ENCODE data around the gene LRP1. TPM values are rescaled to one million over a fixed set of nuclear protein-coding genes. Genes with fewer than 3 reads are reported as not detected.

The LRP1 gene
- total RNA-seq, 2 experiments from 2014 or later: 6.6 to 8.5 TPM

GRCh38 chr12:57202321-57202720 is 74.0 kb downstream of the LRP1 start:
- ATAC-seq (ENCODE audit: poor library complexity) (no peak), DNase-seq (no peak)
- no peak overlapping the region for H3K27ac Mint-ChIP-seq
- H3K4me3 Mint-ChIP-seq: no peak overlapping the region
- peaks cover 15% of the 10 kb centered on the region for H3K36me3 Mint-ChIP-seq (ENCODE audit: low read depth)
- Histone ChIP-seq H3K27me3 (ENCODE audit: control insufficient read depth in 1 of 2, insufficient read depth in 2 of 2, low read length in 2 of 2) (no peaks in the 10 kb centered on the region), H3K4me1 (ENCODE audit: insufficient read depth, low read length) (no peaks in the 10 kb centered on the region), H3K27ac (ENCODE audit: low read depth in 1 of 2, low read length in 2 of 2) (no peak overlapping the region), H3K4me3 (ENCODE audit: low read length) (no peak overlapping the region), H3K9me3 (ENCODE audit: control insufficient read depth in 1 of 2, insufficient read depth in 1 of 2, low read length in 2 of 2) (no peaks in the 10 kb centered on the region), H3K36me3 (ENCODE audit: insufficient read depth, low read length) (peaks cover 3% of the 10 kb centered on the region)
- ChIA-PET POLR2A (no interaction called here), CTCF (no interaction called here)
- intact Hi-C loops (cut with DNase I, micrococcal nuclease): no loop called here
- TF ChIP-seq, protein P1, sequence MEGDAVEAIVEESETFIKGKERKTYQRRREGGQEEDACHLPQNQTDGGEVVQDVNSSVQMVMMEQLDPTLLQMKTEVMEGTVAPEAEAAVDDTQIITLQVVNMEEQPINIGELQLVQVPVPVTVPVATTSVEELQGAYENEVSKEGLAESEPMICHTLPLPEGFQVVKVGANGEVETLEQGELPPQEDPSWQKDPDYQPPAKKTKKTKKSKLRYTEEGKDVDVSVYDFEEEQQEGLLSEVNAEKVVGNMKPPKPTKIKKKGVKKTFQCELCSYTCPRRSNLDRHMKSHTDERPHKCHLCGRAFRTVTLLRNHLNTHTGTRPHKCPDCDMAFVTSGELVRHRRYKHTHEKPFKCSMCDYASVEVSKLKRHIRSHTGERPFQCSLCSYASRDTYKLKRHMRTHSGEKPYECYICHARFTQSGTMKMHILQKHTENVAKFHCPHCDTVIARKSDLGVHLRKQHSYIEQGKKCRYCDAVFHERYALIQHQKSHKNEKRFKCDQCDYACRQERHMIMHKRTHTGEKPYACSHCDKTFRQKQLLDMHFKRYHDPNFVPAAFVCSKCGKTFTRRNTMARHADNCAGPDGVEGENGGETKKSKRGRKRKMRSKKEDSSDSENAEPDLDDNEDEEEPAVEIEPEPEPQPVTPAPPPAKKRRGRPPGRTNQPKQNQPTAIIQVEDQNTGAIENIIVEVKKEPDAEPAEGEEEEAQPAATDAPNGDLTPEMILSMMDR (IDR thresholded peaks at IDR 0.05): no peak
- no peaks in the 10 kb centered on the region for H3K27me3 Mint-ChIP-seq
- H3K9me3 Mint-ChIP-seq: no peaks in the 10 kb centered on the region
- no peaks in the 10 kb centered on the region for H3K4me1 Mint-ChIP-seq (ENCODE audit: low read depth)

DNA sequence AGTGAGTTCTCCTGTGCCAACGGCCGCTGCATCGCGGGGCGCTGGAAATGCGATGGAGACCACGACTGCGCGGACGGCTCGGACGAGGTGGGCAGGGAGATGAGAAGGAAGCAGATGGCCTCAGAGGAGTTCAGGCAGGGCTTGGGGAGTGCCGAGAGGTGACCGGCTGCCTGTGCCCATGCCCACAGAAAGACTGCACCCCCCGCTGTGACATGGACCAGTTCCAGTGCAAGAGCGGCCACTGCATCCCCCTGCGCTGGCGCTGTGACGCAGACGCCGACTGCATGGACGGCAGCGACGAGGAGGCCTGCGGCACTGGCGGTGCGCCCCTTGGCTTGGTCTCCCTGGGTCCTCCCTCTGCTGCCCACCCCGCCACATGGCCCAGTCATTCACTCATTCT is 74.9 kb downstream of the LRP1 start:
- Histone ChIP-seq H3K27me3 (ENCODE audit: control insufficient read depth in 1 of 2, insufficient read depth in 2 of 2, low read length in 2 of 2) (no peaks in the 10 kb centered on the region), H3K27ac (ENCODE audit: low read depth in 1 of 2, low read length in 2 of 2) (no peak overlapping the region), H3K4me1 (ENCODE audit: insufficient read depth, low read length) (no peaks in the 10 kb centered on the region), H3K4me3 (ENCODE audit: low read length) (no peak overlapping the region), H3K9me3 (ENCODE audit: control insufficient read depth in 1 of 2, insufficient read depth in 1 of 2, low read length in 2 of 2) (no peaks in the 10 kb centered on the region), H3K36me3 (ENCODE audit: insufficient read depth, low read length) (peaks cover 3% of the 10 kb centered on the region)
- no peaks in the 10 kb centered on the region for H3K27me3 Mint-ChIP-seq
- no peaks in the 10 kb centered on the region for H3K9me3 Mint-ChIP-seq
- ATAC-seq (ENCODE audit: poor library complexity) (no peak), DNase-seq (no peak)
- ChIA-PET POLR2A (no interaction called here), CTCF (no interaction called here)
- TF ChIP-seq, protein P1 (IDR thresholded peaks at IDR 0.05): no peak
- intact Hi-C loops (cut with DNase I, micrococcal nuclease): no loop called here
- H3K27ac Mint-ChIP-seq: no peak overlapping the region
- H3K36me3 Mint-ChIP-seq (ENCODE audit: low read depth): peaks cover 10% of the 10 kb centered on the region
- no peaks in the 10 kb centered on the region for H3K4me1 Mint-ChIP-seq (ENCODE audit: low read depth)
- no peak overlapping the region for H3K4me3 Mint-ChIP-seq

- Mint-ChIP-seq H3K4me1 (ENCODE audit: low read depth) (no peaks in the 10 kb centered on the region), H3K36me3 (ENCODE audit: low read depth) (peaks cover 10% of the 10 kb centered on the region), H3K27ac (no peak overlapping the region), H3K4me3 (no peak overlapping the region), H3K27me3 (no peaks in the 10 kb centered on the region), H3K9me3 (no peaks in the 10 kb centered on the region)
- Histone ChIP-seq H3K36me3 (ENCODE audit: insufficient read depth, low read length) (peaks cover 1% of the 10 kb centered on the region), H3K27me3 (ENCODE audit: control insufficient read depth in 1 of 2, insufficient read depth in 2 of 2, low read length in 2 of 2) (no peaks in the 10 kb centered on the region), H3K9me3 (ENCODE audit: control insufficient read depth in 1 of 2, insufficient read depth in 1 of 2, low read length in 2 of 2) (no peaks in the 10 kb centered on the region), H3K27ac (ENCODE audit: low read depth in 1 of 2, low read length in 2 of 2) (no peak overlapping the region), H3K4me1 (ENCODE audit: insufficient read depth, low read length) (no peaks in the 10 kb centered on the region), H3K4me3 (ENCODE audit: low read length) (no peak overlapping the region)
- TF ChIP-seq, protein P1 (IDR thresholded peaks at IDR 0.05): no peak
- DNase-seq: no peak
- ChIA-PET CTCF (no interaction called here), POLR2A (no interaction called here)
- ATAC-seq (ENCODE audit: poor library complexity): no peak
- intact Hi-C loops (cut with DNase I, micrococcal nuclease): no loop called here
Measured at GRCh38 chr12:57203791-57204190, 75.5 kb downstream of the LRP1 start.

All from CD4-positive, alpha-beta T cell (primary cell).